Fibroblast of peridontal ligament (primary cell): ENCODE results near the gene TEAD1.

Source experiments
- DNase-seq: peaks from one replicate; pipeline ENCODE4 v3.0.0-alpha.2; 2010; ENCODE audit errors: extremely low read depth

TEAD1 gene

GRCh38 chr11:12707500-12707880, 33.3 kb downstream of the TEAD1 start:
- no peak for DNase-seq

GRCh38 chr11:12711496-12711895, 37.3 kb downstream of the TEAD1 start:
- DNase-seq = no peak

- no peak for DNase-seq
Measured at GRCh38 chr11:12712132-12712531, 37.9 kb downstream of the TEAD1 start.

GRCh38 chr11:12715131-12715530, 40.9 kb downstream of the TEAD1 start:
- no peak for DNase-seq

- no peak for DNase-seq
Measured at GRCh38 chr11:12715941-12716340, 41.7 kb downstream of the TEAD1 start.

GRCh38 chr11:12716816-12717215, 42.6 kb downstream of the TEAD1 start:
- DNase-seq = no peak

GRCh38 chr11:12717851-12718291, 43.6 kb downstream of the TEAD1 start:
- no peak for DNase-seq

GRCh38 chr11:12719221-12719620, 45.0 kb downstream of the TEAD1 start:
- peak; percentile 51 for DNase-seq

- no peak for DNase-seq
Measured at GRCh38 chr11:12721816-12722604, 47.8 kb downstream of the TEAD1 start.

- DNase-seq = peak; percentile 31
Measured at GRCh38 chr11:12723421-12724300, 49.4 kb downstream of the TEAD1 start.

GRCh38 chr11:12724301-12725054, 50.3 kb downstream of the TEAD1 start:
- DNase-seq = peak; percentile 50

GRCh38 chr11:12725055-12725862, 51.0 kb downstream of the TEAD1 start:
- no peak for DNase-seq

- no peak for DNase-seq
Measured at GRCh38 chr11:12725863-12726682, 51.9 kb downstream of the TEAD1 start.

GRCh38 chr11:12727563-12728211, 53.5 kb downstream of the TEAD1 start:
- peak; percentile 45 for DNase-seq

GRCh38 chr11:12728417-12728816, 54.2 kb downstream of the TEAD1 start:
- DNase-seq = no peak

GRCh38 chr11:12729941-12730340, 55.7 kb downstream of the TEAD1 start:
- DNase-seq = no peak

GRCh38 chr11:12731841-12732336, 57.7 kb downstream of the TEAD1 start:
- DNase-seq = peak; percentile 29

- DNase-seq = no peak
Measured at GRCh38 chr11:12733091-12733490, 58.9 kb downstream of the TEAD1 start.

- no peak for DNase-seq
Measured at GRCh38 chr11:12734625-12735024, 60.4 kb downstream of the TEAD1 start.

GRCh38 chr11:12735262-12735661, 61.0 kb downstream of the TEAD1 start:
- DNase-seq = no peak
